Tibial nerve (tissue), 4 donors: ENCODE data around the gene ATF7IP. TPM values are rescaled to one million over a fixed set of nuclear protein-coding genes. Genes with fewer than 3 reads are reported as not detected.

Experiments used
- DNase-seq, 2 donors: peaks; one replicate each; pipeline ENCODE4 v3.0.0-alpha.2; 2019; ENCODE audit warnings: low spot score in 2 of 2
- H3K27ac ChIP-seq, 4 donors: fragments of 200-600 bp; sonication (generic) in 3 of 4; one replicate each; pipeline ENCODE4 v1.5.1; 2017 to 2019; ENCODE audit warnings: mild to moderate bottlenecking in 1 of 4
- H3K27me3 ChIP-seq, 2 donors: fragments of 200-600 bp; sonication (generic) in 1 of 2; one replicate each; pipeline versions ENCODE4 v1.5.1 to v1.6.0; 2017 to 2019
- H3K36me3 ChIP-seq, 3 donors: fragments of 200-600 bp; sonication (generic); one replicate each; pipeline ENCODE4 v1.5.1; 2018 to 2019
- H3K4me1 ChIP-seq, 4 donors: fragments of 200-600 bp; sonication (generic) in 3 of 4; one replicate each; pipeline ENCODE4 v1.5.1; 2017 to 2019
- H3K4me3 ChIP-seq, 4 donors: fragments of 200-600 bp; sonication (generic) in 3 of 4; one replicate each; pipeline ENCODE4 v1.5.1; 2017 to 2019; ENCODE audit warnings: mild to moderate bottlenecking in 1 of 4, moderate library complexity in 1 of 4
- H3K9me3 ChIP-seq, 4 donors: fragments of 200-600 bp; sonication (generic) in 3 of 4; one replicate each; pipeline ENCODE4 v1.5.1; 2017 to 2019
- CTCF ChIP-seq, 5 experiments: fragments of 200-600 bp in 3 of 5; fragments of 450-650 bp in 2 of 5; sonication (generic) in 3 of 5; IDR thresholded peaks; one replicate each; pipeline ENCODE4 v1.5.1; 2016 to 2019; ENCODE audit warnings: antibody characterized with exemption in 5 of 5, mild to moderate bottlenecking in 3 of 5, moderate library complexity in 2 of 5
- EP300 ChIP-seq, 2 donors: sonication (generic); formaldehyde crosslinking; IDR thresholded peaks; one replicate each; pipeline ENCODE4 v1.6.1; 2017; ENCODE audit warnings: antibody characterized with exemption in 2 of 2, mild to moderate bottlenecking in 1 of 2
- POLR2A ChIP-seq, 2 donors: fragments of 450-650 bp; IDR thresholded peaks; one replicate each; pipeline ENCODE4 v1.6.1; 2017; ENCODE audit warnings: antibody characterized with exemption in 2 of 2, mild to moderate bottlenecking in 2 of 2, moderate library complexity in 2 of 2
- WGBS, 2 donors: methylation state at CpG; one replicate each; pipeline ENCODE4 v1.1.5; 2018; 5-methylcytosine and 5-hydroxymethylcytosine counted together
- total RNA-seq, 4 donors: library from RNA; depleted of rRNA; stranded (reverse); fragments of >200 nt; gene quantifications; one replicate each; pipeline ENCODE4 v1.1.0, GENCODE V29; 2016

The ATF7IP gene
- total RNA-seq, 4 donors from 2014 or later = 35.5 to 63.4 (median 48.2) TPM

- WGBS, 2 donors = 6 to 7% methylated on average over 3 of the region's 3 CpGs
- Histone ChIP-seq H3K36me3 (peaks cover 0 to 17% (median 0%) of the 10 kb centered on the region in 3 donors), H3K4me3 (peak overlapping the region in 1 of 4 donors; percentile 5), H3K9me3 (peaks cover 0 to 15% (median 5%) of the 10 kb centered on the region in 4 donors), H3K27ac (peak overlapping the region; percentile 21 to 76 (median 60)), H3K4me1 (peaks cover 0 to 44% (median 10%) of the 10 kb centered on the region in 4 donors), H3K27me3 (no peaks in the 10 kb centered on the region)
- TF ChIP-seq CTCF (IDR thresholded peaks at IDR 0.05) = no peak
- peak in 1 of 2 donors; percentile 77 for TF ChIP-seq EP300 (IDR thresholded peaks at IDR 0.05)
- DNase-seq = no peak
These were observed 29.0 kb downstream of the ATF7IP start for GRCh38 chr12:14394317-14395073.

GRCh38 chr12:14395074-14395778 lies 29.7 kb downstream of the ATF7IP start:
- Histone ChIP-seq H3K27ac (peak overlapping the region in 3 of 4 donors; percentile 51 to 76 (median 70)), H3K36me3 (peaks cover 0 to 16% (median 0%) of the 10 kb centered on the region in 3 donors), H3K4me1 (peaks cover 0 to 44% (median 10%) of the 10 kb centered on the region in 4 donors), H3K9me3 (peaks cover 0 to 22% (median 6%) of the 10 kb centered on the region in 4 donors), H3K27me3 (no peaks in the 10 kb centered on the region), H3K4me3 (peak overlapping the region in 1 of 4 donors; percentile 5)
- TF ChIP-seq POLR2A (IDR thresholded peaks at IDR 0.05) = no peak
- no peak for TF ChIP-seq EP300 (IDR thresholded peaks at IDR 0.05)
- no peak for TF ChIP-seq CTCF (IDR thresholded peaks at IDR 0.05)
- 27 to 30% methylated on average over 3 of the region's 3 CpGs for whole genome bisulfite sequencing, 2 donors
- no peak for DNase-seq

GRCh38 chr12:14396071-14396470 lies 30.6 kb downstream of the ATF7IP start:
- no peak for DNase-seq
- no peaks in the 10 kb centered on the region for H3K27me3 ChIP-seq
- peaks cover 0 to 12% (median 0%) of the 10 kb centered on the region in 3 donors for H3K36me3 ChIP-seq
- TF ChIP-seq POLR2A (IDR thresholded peaks at IDR 0.05) (no peak), CTCF (IDR thresholded peaks at IDR 0.05) (no peak), EP300 (IDR thresholded peaks at IDR 0.05) (no peak)
- H3K4me1 ChIP-seq = peaks cover 0 to 40% (median 10%) of the 10 kb centered on the region in 4 donors
- peak overlapping the region in 3 of 4 donors; percentile 34 to 76 (median 51) for H3K27ac ChIP-seq
- peaks cover 0 to 29% (median 8%) of the 10 kb centered on the region in 4 donors for H3K9me3 ChIP-seq
- H3K4me3 ChIP-seq = no peak overlapping the region
- 60 to 63% methylated on average over 1 of the region's 1 CpG for WGBS, 2 donors

- no peak overlapping the region for H3K27ac ChIP-seq
- H3K36me3 ChIP-seq = peaks cover 0 to 17% (median 0%) of the 10 kb centered on the region in 3 donors
- TF ChIP-seq EP300 (IDR thresholded peaks at IDR 0.05) (no peak), POLR2A (IDR thresholded peaks at IDR 0.05) (no peak), CTCF (IDR thresholded peaks at IDR 0.05) (no peak)
- no peak overlapping the region for H3K4me3 ChIP-seq
- H3K27me3 ChIP-seq = no peaks in the 10 kb centered on the region
- DNase-seq = no peak
- H3K4me1 ChIP-seq = peaks cover 0 to 34% (median 19%) of the 10 kb centered on the region in 4 donors
- H3K9me3 ChIP-seq = peaks cover 0 to 32% (median 8%) of the 10 kb centered on the region in 4 donors
- WGBS, 2 donors = 94 to 97% methylated on average over 3 of the region's 3 CpGs
These were observed 34.4 kb downstream of the ATF7IP start for GRCh38 chr12:14399871-14400270.
